C4-2B (cell line): ENCODE data around the gene PRKAG2.

Experiments
- CTCF ChIP-seq: fragments of 450-650 bp; conservative IDR thresholded peaks from 2 replicates; pipeline ENCODE4 v1.5.1; 2017; ENCODE audit warnings: mild to moderate bottlenecking
- ZFX ChIP-seq: fragments of 450-650 bp; IDR thresholded peaks from 2 replicates; pipeline ENCODE4 v1.6.1; 2017

GRCh38 chr7:151520419-151521261, 356.3 kb downstream of the PRKAG2 start:
- TF ChIP-seq CTCF (no peak), ZFX (no peak)
